Prostate gland (tissue), 2 donors: ENCODE data around the gene PAX2.

Source experiments
- POLR2A ChIP-seq: fragments of 450-650 bp; IDR thresholded peaks from one replicate; pipeline ENCODE4 v1.6.1; 2016; ENCODE audit warnings: antibody characterized with exemption, mild to moderate bottlenecking
- TF ChIP-seq, protein P1 (sequence below), 4 experiments: fragments of 200-600 bp in 2 of 4; fragments of 450-650 bp in 2 of 4; sonication (generic) in 2 of 4; IDR thresholded peaks; 1 replicate in 3 of 4; 2 replicates in 1 of 4; pipeline ENCODE4 v1.5.1; 2016 to 2019; ENCODE audit warnings: antibody characterized with exemption in 4 of 4, mild to moderate bottlenecking in 2 of 4, moderate library complexity in 2 of 4

DNA sequence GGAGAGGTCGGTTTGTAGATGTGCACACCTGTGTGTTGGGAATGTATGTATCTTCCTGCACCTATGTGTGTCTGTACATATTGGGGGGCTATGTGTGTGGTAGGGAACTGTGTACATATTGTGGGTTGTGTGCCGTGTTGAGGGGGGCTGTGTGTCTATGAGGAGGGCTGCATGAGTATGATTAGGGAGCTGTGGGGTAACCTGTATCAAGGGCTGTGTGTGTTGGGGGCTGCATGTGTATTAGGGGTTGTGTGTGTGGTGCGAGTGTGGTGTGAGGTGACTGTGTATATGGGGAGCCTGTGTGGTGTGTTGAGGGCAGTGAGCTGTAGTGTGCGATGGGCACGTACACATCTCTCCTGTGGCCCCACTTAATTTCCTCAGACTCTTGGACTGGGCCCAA lies 22.2 kb upstream of the PAX2 start:
- TF ChIP-seq, protein P1, sequence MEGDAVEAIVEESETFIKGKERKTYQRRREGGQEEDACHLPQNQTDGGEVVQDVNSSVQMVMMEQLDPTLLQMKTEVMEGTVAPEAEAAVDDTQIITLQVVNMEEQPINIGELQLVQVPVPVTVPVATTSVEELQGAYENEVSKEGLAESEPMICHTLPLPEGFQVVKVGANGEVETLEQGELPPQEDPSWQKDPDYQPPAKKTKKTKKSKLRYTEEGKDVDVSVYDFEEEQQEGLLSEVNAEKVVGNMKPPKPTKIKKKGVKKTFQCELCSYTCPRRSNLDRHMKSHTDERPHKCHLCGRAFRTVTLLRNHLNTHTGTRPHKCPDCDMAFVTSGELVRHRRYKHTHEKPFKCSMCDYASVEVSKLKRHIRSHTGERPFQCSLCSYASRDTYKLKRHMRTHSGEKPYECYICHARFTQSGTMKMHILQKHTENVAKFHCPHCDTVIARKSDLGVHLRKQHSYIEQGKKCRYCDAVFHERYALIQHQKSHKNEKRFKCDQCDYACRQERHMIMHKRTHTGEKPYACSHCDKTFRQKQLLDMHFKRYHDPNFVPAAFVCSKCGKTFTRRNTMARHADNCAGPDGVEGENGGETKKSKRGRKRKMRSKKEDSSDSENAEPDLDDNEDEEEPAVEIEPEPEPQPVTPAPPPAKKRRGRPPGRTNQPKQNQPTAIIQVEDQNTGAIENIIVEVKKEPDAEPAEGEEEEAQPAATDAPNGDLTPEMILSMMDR (IDR thresholded peaks at IDR 0.05): no peak
- no peak for TF ChIP-seq POLR2A
